HepG2 (cell line): Measurements from ENCODE around the gene SSBP4. TPM values are rescaled to one million over a fixed set of nuclear protein-coding genes. Genes with fewer than 3 reads are reported as not detected.

ENCODE experiments used
- JUN ChIP-seq: sonication (generic); formaldehyde crosslinking; IDR thresholded peaks from 2 replicates; pipeline ENCODE4 v1.4.0; 2020; ENCODE audit warnings: mild to moderate bottlenecking, missing genetic modification reagents
- KLF15 ChIP-seq: sonication (generic); formaldehyde crosslinking; IDR thresholded peaks from 2 replicates; pipeline ENCODE4 v1.8.1; 2023; ENCODE audit warnings: borderline replicate concordance, mild to moderate bottlenecking, inconsistent platforms, missing genetic modification reagents, mixed read lengths
- NFRKB ChIP-seq: fragments of 450-650 bp; IDR thresholded peaks from 2 replicates; pipeline ENCODE4 v1.6.1; 2017
- REXO4 ChIP-seq: sonication (generic); formaldehyde crosslinking; IDR thresholded peaks from 2 replicates; pipeline ENCODE4 v1.8.0; 2022; ENCODE audit warnings: missing genetic modification reagents, mild to moderate bottlenecking, borderline replicate concordance
- SOX6 ChIP-seq, 2 experiments: fragments of 450-650 bp in 1 of 2; sonication (generic) in 1 of 2; formaldehyde crosslinking in 1 of 2; IDR thresholded peaks; 2 replicates each; pipeline versions ENCODE4 v1.4.0 to v1.6.1; 2017 to 2020; ENCODE audit warnings: antibody characterized with exemption in 1 of 2, mild to moderate bottlenecking in 1 of 2, missing genetic modification reagents in 1 of 2
- ZFYVE20 ChIP-seq: sonication (generic); formaldehyde crosslinking; IDR thresholded peaks from 2 replicates; pipeline ENCODE4 v1.8.0; 2023; ENCODE audit warnings: low read depth, mild to moderate bottlenecking, moderate library complexity, missing genetic modification reagents, borderline replicate concordance
- ZNF335 ChIP-seq: sonication (generic); formaldehyde crosslinking; IDR thresholded peaks from 2 replicates; pipeline ENCODE4 v1.4.0; 2020; ENCODE audit warnings: missing genetic modification reagents
- ZNF501 ChIP-seq: sonication (generic); formaldehyde crosslinking; IDR thresholded peaks from 2 replicates; pipeline ENCODE4 v1.5.1; 2020; ENCODE audit warnings: mild to moderate bottlenecking, moderate library complexity, missing genetic modification reagents
- ZNF720 ChIP-seq: sonication (generic); formaldehyde crosslinking; IDR thresholded peaks from 2 replicates; pipeline ENCODE4 v1.4.0; 2020; ENCODE audit warnings: missing genetic modification reagents
- polyA plus RNA-seq, 8 experiments: library from polyadenylated mRNA; depleted of rRNA in 3 of 8; stranded (reverse) in 7 of 8; unstranded in 1 of 8; fragments of >200 nt; fragmentation: Illumina TruSeq in 4 of 8; extraction: Trizol in 4 of 8; gene quantifications; 2 replicates each; pipeline versions ENCODE4 v1.2.1 to v1.2.3, GENCODE V29; 2011 to 2016; ENCODE audit warnings: low read depth in 4 of 8, missing spikeins in 1 of 8, mixed read lengths in 1 of 8; ENCODE audit not compliant: insufficient read depth in 1 of 8
- total RNA-seq, 5 experiments: library from RNA; depleted of rRNA; stranded (reverse); fragments of >200 nt; fragmentation: Illumina TruSeq; extraction: Trizol; gene quantifications; 2 replicates each; pipeline ENCODE4 v1.2.3, GENCODE V29; 2016; ENCODE audit warnings: low read depth in 1 of 5
- TF ChIP-seq, protein P1 (sequence below): sonication (generic); formaldehyde crosslinking; IDR thresholded peaks from 2 replicates; pipeline ENCODE4 v1.5.0; 2020; ENCODE audit warnings: mild to moderate bottlenecking, missing genetic modification reagents, borderline replicate concordance
- TF ChIP-seq, protein P2 (sequence below): sonication (generic); formaldehyde crosslinking; IDR thresholded peaks from 2 replicates; pipeline ENCODE4 v1.4.0; 2020; ENCODE audit warnings: missing genetic modification reagents
- TF ChIP-seq, protein P3 (sequence below): sonication (generic); formaldehyde crosslinking; IDR thresholded peaks from 2 replicates; pipeline ENCODE4 v1.5.1; 2020; ENCODE audit warnings: mild to moderate bottlenecking, missing genetic modification reagents, moderate library complexity
- TF ChIP-seq, protein P4 (sequence below): sonication (generic); formaldehyde crosslinking; IDR thresholded peaks from 2 replicates; pipeline ENCODE4 v1.8.1; 2022; ENCODE audit warnings: mild to moderate bottlenecking, missing genetic modification reagents
- TF ChIP-seq, protein P5 (sequence below): sonication (generic); formaldehyde crosslinking; IDR thresholded peaks from 2 replicates; pipeline ENCODE4 v1.5.1; 2020; ENCODE audit warnings: missing genetic modification reagents, mild to moderate bottlenecking, borderline replicate concordance

Gene SSBP4
- total and polyA plus RNA-seq, 2 of the 13 experiments (the other 11 are each of a cell fraction or from before 2014, with no cell fraction given) = 20.8 to 39.5 TPM

DNA sequence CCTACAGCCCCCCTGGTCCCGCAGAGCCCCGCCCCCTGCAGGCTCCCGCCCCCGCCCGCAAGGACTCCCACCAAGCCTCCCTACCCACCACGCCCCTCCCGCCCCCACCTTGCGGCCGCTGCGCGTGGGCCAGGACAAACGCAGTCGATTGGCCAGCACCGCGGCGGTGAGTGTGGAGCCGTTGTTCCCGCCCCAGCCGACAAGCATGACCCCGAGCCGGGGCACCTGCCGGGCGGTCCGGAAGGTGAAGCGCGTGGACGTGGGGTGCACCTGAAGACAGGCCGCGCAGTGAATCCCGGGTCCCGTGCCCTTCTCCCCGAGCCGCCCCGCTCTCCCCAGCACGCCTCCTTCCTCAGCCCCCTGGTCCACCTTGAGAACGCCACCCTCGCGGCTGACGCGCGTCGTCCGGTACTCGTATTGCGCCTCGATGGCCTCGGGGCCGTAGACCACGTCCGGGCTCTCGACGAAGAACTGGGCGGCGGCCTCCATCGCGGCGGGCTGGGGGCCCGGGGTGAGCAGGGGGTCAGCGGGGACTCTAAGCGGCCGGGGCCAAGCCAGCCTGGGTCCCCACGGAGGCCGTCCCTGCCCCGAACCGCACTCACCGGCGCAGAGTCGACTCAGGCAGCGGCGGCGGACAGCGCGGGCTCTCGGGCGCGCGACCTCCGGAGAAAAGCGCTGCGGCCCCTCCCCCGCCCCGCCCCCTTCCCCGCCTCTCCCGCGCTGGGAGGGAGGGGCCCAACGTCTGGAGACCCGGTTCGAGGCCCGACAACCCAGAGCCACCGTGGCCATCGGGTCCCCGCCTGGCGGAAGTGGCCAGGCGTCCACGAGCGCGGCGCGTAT, 18.5 kb downstream of the SSBP4 start, which contains the start of gene ISYNA1 (continued):
- TF ChIP-seq, protein P1, sequence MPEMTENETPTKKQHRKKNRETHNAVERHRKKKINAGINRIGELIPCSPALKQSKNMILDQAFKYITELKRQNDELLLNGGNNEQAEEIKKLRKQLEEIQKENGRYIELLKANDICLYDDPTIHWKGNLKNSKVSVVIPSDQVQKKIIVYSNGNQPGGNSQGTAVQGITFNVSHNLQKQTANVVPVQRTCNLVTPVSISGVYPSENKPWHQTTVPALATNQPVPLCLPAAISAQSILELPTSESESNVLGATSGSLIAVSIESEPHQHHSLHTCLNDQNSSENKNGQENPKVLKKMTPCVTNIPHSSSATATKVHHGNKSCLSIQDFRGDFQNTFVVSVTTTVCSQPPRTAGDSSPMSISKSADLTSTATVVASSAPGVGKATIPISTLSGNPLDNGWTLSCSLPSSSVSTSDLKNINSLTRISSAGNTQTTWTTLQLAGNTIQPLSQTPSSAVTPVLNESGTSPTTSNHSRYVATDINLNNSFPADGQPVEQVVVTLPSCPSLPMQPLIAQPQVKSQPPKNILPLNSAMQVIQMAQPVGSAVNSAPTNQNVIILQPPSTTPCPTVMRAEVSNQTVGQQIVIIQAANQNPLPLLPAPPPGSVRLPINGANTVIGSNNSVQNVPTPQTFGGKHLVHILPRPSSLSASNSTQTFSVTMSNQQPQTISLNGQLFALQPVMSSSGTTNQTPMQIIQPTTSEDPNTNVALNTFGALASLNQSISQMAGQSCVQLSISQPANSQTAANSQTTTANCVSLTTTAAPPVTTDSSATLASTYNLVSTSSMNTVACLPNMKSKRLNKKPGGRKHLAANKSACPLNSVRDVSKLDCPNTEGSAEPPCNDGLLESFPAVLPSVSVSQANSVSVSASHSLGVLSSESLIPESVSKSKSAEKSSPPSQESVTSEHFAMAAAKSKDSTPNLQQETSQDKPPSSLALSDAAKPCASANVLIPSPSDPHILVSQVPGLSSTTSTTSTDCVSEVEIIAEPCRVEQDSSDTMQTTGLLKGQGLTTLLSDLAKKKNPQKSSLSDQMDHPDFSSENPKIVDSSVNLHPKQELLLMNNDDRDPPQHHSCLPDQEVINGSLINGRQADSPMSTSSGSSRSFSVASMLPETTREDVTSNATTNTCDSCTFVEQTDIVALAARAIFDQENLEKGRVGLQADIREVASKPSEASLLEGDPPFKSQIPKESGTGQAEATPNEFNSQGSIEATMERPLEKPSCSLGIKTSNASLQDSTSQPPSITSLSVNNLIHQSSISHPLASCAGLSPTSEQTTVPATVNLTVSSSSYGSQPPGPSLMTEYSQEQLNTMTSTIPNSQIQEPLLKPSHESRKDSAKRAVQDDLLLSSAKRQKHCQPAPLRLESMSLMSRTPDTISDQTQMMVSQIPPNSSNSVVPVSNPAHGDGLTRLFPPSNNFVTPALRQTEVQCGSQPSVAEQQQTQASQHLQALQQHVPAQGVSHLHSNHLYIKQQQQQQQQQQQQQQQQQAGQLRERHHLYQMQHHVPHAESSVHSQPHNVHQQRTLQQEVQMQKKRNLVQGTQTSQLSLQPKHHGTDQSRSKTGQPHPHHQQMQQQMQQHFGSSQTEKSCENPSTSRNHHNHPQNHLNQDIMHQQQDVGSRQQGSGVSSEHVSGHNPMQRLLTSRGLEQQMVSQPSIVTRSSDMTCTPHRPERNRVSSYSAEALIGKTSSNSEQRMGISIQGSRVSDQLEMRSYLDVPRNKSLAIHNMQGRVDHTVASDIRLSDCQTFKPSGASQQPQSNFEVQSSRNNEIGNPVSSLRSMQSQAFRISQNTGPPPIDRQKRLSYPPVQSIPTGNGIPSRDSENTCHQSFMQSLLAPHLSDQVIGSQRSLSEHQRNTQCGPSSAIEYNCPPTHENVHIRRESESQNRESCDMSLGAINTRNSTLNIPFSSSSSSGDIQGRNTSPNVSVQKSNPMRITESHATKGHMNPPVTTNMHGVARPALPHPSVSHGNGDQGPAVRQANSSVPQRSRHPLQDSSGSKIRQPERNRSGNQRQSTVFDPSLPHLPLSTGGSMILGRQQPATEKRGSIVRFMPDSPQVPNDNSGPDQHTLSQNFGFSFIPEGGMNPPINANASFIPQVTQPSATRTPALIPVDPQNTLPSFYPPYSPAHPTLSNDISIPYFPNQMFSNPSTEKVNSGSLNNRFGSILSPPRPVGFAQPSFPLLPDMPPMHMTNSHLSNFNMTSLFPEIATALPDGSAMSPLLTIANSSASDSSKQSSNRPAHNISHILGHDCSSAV = no peak
- TF ChIP-seq, protein P2, sequence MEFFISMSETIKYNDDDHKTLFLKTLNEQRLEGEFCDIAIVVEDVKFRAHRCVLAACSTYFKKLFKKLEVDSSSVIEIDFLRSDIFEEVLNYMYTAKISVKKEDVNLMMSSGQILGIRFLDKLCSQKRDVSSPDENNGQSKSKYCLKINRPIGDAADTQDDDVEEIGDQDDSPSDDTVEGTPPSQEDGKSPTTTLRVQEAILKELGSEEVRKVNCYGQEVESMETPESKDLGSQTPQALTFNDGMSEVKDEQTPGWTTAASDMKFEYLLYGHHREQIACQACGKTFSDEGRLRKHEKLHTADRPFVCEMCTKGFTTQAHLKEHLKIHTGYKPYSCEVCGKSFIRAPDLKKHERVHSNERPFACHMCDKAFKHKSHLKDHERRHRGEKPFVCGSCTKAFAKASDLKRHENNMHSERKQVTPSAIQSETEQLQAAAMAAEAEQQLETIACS (CRISPR knock-in tag) = peak; percentile 64; the same call in 1 of the 2 replicates
- TF ChIP-seq, protein P3, sequence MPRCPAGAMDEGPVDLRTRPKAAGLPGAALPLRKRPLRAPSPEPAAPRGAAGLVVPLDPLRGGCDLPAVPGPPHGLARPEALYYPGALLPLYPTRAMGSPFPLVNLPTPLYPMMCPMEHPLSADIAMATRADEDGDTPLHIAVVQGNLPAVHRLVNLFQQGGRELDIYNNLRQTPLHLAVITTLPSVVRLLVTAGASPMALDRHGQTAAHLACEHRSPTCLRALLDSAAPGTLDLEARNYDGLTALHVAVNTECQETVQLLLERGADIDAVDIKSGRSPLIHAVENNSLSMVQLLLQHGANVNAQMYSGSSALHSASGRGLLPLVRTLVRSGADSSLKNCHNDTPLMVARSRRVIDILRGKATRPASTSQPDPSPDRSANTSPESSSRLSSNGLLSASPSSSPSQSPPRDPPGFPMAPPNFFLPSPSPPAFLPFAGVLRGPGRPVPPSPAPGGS = no peak
- TF ChIP-seq ZNF501 (CRISPR knock-in tag) = no peak
- no peak for TF ChIP-seq ZNF335 (CRISPR knock-in tag)
- TF ChIP-seq KLF15 = no peak
- no peak for TF ChIP-seq REXO4 (CRISPR knock-in tag)
- no peak for TF ChIP-seq ZNF720 (CRISPR knock-in tag)
- TF ChIP-seq, protein P4, sequence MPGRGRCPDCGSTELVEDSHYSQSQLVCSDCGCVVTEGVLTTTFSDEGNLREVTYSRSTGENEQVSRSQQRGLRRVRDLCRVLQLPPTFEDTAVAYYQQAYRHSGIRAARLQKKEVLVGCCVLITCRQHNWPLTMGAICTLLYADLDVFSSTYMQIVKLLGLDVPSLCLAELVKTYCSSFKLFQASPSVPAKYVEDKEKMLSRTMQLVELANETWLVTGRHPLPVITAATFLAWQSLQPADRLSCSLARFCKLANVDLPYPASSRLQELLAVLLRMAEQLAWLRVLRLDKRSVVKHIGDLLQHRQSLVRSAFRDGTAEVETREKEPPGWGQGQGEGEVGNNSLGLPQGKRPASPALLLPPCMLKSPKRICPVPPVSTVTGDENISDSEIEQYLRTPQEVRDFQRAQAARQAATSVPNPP (CRISPR knock-in tag) = no peak
- no peak for TF ChIP-seq JUN (CRISPR knock-in tag)
- TF ChIP-seq, protein P5, sequence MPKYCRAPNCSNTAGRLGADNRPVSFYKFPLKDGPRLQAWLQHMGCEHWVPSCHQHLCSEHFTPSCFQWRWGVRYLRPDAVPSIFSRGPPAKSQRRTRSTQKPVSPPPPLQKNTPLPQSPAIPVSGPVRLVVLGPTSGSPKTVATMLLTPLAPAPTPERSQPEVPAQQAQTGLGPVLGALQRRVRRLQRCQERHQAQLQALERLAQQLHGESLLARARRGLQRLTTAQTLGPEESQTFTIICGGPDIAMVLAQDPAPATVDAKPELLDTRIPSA (CRISPR knock-in tag) = no peak
- no peak for TF ChIP-seq ZFYVE20 (CRISPR knock-in tag)
- TF ChIP-seq SOX6 (IDR thresholded peaks at IDR 0.05) = no peak
- no peak for TF ChIP-seq SOX6 (CRISPR knock-in tag; IDR thresholded peaks at IDR 0.05)
- TF ChIP-seq NFRKB = no peak
